ENCODE measurements around the gene PURB. TPM values are rescaled to one million over a fixed set of nuclear protein-coding genes. Genes with fewer than 3 reads are reported as not detected.
A peak's percentile ranks its signal among the peaks of the same experiment; 100 is the strongest.
"Not testable (repeated sequence)": the region's sequence is repeated elsewhere in the genome, so short reads cannot be mapped to it uniquely, and the experiment has no call there.

PURB gene
- total RNA-seq, 4 donors from 2014 or later: 20.9 to 32.1 (median 24.2) TPM

GRCh38 chr7:44867073-44867995 is 18.0 kb downstream of the PURB start:
- DNase-seq (ENCODE audit: low spot score) (no peak), ATAC-seq (ENCODE audit: low FRiP score) (peak; percentile 73)
- TF ChIP-seq CTCF (IDR thresholded peaks at IDR 0.05): no peak

DNA sequence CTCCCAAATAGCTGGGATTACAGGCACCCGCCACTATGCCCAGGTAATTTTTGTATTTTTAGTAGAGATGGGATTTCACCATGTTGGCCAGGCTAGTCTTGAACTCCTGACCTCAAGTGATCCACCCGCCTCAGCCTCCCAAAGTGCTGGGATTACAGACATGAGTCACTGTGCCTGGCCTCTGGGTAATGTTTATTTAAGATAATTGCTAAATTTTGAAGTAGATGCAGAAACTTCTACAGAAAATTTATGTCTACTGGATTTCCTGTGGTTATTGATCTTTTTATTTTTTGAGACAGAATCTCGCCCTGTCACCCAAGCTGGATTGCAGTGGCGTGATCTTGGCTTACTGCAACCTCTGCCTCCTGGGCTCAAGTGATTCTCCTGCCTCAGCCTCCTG is 23.4 kb downstream of the PURB start:
- DNase-seq (ENCODE audit: low spot score); ATAC-seq (ENCODE audit: low FRiP score): not testable (repeated sequence)

GRCh38 chr7:44858161-44858560 is 27.2 kb downstream of the PURB start:
- TF ChIP-seq CTCF (IDR thresholded peaks at IDR 0.05): no peak
- no peak for ATAC-seq (ENCODE audit: low FRiP score)
- no peak for DNase-seq (ENCODE audit: low spot score)

DNA sequence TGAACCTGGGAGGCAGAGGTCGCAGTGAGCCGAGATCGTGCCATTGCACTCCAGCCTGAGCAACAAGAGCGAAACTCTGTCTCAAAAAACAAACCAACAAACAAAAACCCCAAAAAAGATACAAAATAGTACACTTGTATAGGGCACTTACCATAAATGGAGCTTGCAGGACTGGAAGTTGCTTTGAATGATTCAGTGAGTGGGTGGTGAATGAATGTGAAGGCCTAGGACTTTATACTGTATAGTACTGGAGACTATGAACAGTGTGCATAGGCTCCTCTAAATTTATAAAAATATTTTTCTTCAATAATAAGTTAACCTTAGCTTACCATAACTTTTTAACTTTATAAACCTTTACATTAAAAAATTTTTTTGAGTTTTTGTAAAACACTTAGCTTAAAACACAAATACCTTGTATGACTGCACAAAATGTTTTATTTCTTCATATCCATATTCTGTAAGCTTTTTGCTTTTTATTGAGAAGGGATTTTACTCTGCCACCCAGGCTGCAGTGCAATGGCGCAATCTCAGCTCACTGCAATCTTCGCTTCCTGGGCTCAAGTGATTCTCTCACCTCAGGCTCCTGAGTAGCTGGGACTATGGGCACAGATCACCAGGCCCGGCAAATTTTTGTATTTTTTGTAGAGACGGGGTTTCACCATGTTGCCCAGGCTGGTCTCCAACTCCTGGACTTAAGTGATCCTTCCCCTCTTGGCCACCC is 30.5 kb downstream of the PURB start:
- DNase-seq (ENCODE audit: low spot score) (no peak), ATAC-seq (ENCODE audit: low FRiP score) (no peak)
- TF ChIP-seq CTCF (IDR thresholded peaks at IDR 0.05): no peak

GRCh38 chr7:44853391-44853790 is 31.9 kb downstream of the PURB start:
- TF ChIP-seq CTCF (IDR thresholded peaks at IDR 0.05): no peak
- ATAC-seq (ENCODE audit: low FRiP score) (no peak), DNase-seq (ENCODE audit: low spot score) (no peak)

- TF ChIP-seq CTCF (IDR thresholded peaks at IDR 0.05): no peak
- no peak for ATAC-seq (ENCODE audit: low FRiP score)
- DNase-seq (ENCODE audit: low spot score): no peak
These were observed 32.7 kb downstream of the PURB start for GRCh38 chr7:44852590-44852989.

DNA sequence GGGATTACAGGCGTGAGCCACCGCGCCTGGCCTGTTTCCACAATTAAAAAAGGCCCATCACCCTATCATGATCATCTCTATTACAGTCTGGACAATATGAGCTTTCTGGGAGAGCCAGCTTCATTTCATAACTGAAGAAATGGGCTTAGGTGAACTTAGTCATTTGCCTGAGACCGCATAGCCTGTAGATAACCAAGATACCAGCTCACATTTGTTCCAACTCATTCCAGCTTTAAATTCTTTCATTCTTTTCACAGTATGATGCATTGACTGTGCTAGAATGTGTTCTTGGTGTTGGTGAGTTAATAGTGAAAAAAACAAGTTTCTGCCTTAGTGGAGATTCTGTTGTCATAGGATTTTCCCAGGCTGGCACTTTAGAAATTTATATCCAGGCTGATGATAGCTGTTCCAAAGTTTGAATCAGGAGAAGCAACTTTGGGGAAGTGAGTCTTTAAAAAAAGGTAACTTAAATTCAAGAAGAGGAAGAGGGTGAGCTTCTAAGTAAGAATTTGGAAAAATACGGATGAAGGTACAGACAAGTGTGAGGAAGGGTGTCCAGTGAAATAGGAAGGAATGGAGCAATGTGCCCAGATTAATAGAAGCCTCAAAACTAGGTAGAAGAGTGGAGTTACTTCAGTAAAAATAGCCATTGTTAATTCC is 35.3 kb downstream of the PURB start:
- TF ChIP-seq CTCF (IDR thresholded peaks at IDR 0.05): no peak
- DNase-seq (ENCODE audit: low spot score): no peak
- ATAC-seq (ENCODE audit: low FRiP score): no peak

Measured in omental fat pad (tissue), 4 donors.